KOPT-K1 (cell line): Measurements from ENCODE around the gene C1orf216.

Experiments
- H3K27ac ChIP-seq: fragments of 200-600 bp; sonication (generic); 2 replicates; pipeline ENCODE4 v1.5.1; 2016; ENCODE audit warnings: antibody characterized with exemption, mild to moderate bottlenecking, low read depth, low read length; ENCODE audit not compliant: poor library complexity, severe bottlenecking
- H3K36me3 ChIP-seq: fragments of 200-600 bp; sonication (generic); 2 replicates; pipeline ENCODE4 v1.5.1; 2017; ENCODE audit warnings: antibody characterized with exemption, mild to moderate bottlenecking, low read length, moderate library complexity; ENCODE audit not compliant: insufficient read depth
- H3K9me3 ChIP-seq: fragments of 200-600 bp; sonication (generic); 2 replicates; pipeline ENCODE4 v1.5.1; 2017; ENCODE audit warnings: antibody characterized with exemption, low read length, mild to moderate bottlenecking; ENCODE audit not compliant: insufficient read depth, poor library complexity, severe bottlenecking

Gene C1orf216

DNA sequence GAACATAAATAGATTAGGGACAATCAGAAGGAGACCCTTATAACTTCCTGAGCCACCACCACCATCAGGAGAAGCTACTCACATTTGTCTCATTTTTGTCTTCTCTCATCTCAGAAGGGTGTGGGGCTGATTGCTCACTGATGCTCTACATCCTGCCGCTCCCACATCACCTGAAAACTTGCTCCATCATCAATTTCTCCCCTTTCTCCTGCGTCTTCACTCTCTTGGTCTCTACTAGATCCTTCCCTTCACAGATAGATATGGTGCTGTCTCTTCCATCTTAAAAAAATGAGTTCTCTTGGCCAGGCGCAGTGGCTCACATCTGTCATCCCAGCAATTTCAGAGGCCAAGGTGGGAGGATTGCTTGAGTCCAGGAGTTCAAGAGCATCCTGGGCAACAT, 38.4 kb downstream of the C1orf216 start:
- H3K9me3 ChIP-seq, result no peaks in the 10 kb centered on the region
- no peak overlapping the region for H3K27ac ChIP-seq
- H3K36me3 ChIP-seq, result no peaks in the 10 kb centered on the region

DNA sequence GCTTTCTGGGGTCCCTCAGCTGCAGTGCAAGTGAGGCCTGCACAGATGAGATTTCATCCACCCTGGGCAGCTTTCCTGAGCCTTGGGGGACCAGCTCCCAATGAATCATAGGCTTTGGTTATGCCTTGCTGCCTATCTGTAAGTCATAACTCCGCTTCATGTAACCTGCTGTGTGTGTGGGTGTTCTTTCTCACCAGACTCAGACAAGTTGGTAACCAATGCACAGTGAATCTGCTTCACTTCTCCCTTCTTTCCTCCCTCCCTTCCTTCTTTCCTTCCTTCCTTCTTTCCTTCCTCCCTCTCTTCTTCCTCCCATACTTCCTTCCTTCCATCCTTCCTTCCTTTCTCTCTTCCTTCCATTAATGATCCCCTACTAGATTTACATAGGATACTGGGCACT, 42.9 kb downstream of the C1orf216 start:
- H3K9me3 ChIP-seq, result no peaks in the 10 kb centered on the region
- no peaks in the 10 kb centered on the region for H3K36me3 ChIP-seq
- H3K27ac ChIP-seq, result no peak overlapping the region

DNA sequence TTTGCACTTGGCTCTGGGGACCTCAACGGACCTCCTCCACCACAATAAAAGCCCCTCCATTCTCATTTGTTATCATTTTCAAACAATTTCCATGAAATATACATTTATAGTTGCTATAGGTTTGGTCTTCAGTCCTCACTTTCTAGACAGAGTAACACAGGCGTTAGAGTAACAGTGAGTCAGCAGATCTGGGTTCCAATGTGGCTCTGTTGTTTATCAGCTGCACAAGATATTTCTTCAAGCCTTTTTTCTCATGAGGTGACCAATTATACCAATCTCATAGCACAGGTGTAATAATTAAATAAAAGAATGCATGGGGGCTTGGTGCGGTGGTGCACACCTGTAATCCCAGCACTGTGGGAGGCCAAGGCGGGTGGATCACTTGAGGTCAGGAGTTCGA, 44.6 kb downstream of the C1orf216 start:
- Histone ChIP-seq H3K9me3 (no peaks in the 10 kb centered on the region), H3K27ac (no peak overlapping the region), H3K36me3 (no peaks in the 10 kb centered on the region)

DNA sequence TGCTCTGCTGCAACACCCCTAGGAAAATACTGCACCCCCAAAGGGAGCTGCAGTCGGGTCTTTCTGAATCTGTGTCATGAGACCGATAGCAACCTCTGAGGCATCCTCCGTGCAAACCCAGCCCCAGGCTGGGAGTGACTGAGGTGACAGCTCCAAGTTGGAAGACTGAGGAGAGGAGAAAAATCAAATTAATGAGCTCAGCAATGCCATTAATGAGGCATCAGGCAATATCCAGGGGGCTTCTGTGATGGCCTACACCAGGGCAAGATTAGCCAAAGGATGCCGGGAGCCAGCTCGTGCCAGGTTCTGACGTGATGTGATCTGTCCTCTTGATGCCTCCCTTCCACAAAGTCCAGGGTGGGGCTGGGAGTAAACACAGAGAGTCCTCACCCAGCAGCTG, 46.6 kb downstream of the C1orf216 start:
- H3K36me3 ChIP-seq, result no peaks in the 10 kb centered on the region

DNA sequence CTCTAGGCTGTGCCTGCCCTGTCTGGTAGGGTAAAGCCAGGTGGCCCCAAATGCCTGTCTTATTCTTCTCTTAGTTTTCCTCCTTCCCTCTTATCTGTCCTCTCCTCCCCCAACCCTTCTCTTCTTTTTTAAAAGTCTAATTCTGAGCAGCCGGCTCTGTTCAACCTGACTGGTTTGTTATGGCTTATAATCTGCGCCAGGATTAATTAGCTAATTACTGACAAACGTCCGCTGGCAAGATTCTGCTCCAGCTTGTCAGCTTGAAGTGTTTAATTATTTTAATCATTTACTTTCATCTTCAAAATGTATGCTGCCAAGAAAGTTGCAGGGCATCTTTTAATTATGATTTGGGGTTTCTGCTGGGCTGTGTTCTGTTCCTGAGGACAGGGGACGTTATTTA, 50.2 kb downstream of the C1orf216 start:
- H3K9me3 ChIP-seq, result no peaks in the 10 kb centered on the region
- no peak overlapping the region for H3K27ac ChIP-seq
- H3K36me3 ChIP-seq, result no peaks in the 10 kb centered on the region

More for the DNA sequence above, 46.6 kb downstream of the C1orf216 start:
- Histone ChIP-seq H3K9me3 (no peaks in the 10 kb centered on the region), H3K27ac (no peak overlapping the region)

DNA sequence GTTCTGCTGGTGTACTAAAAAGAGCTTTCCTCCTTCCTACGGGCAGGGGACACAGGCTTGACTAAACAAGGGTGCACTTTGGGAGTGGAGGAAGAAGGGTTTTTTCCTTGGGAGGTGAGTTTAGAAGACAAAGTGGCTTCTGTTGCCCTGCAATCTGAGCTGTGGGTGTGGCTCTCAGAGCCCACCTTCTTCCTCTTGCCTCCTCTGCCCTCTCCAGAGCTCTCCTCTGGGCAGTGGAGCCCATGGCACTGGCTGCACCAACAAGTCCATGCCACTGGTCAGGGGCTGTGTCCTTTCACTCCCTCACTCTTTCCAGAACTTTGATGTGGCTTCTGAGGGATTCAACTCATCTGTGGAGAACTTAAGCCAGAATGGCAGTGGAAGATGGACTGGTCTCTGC, 51.8 kb downstream of the C1orf216 start:
- H3K36me3 ChIP-seq, result no peaks in the 10 kb centered on the region
- no peaks in the 10 kb centered on the region for H3K9me3 ChIP-seq
- no peak overlapping the region for H3K27ac ChIP-seq

DNA sequence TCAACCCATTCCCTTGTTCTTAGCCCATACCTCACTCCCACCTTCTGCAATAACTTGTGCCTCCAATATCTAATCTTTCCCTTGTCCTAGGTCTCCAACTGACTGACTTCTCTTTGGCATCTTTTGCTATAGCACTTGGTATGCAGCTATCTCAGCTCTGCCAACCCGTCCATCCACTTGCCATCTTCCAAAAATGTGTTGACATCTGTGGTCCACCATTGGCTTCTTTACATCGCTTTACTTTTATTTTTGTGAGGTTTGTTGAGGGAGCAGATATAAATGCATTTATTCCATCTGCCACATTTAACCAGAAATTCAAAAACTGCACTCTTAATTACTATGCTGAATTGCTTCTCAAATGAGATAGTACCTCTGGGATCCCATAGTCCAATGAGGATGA, 52.5 kb downstream of the C1orf216 start:
- no peaks in the 10 kb centered on the region for H3K36me3 ChIP-seq
- no peaks in the 10 kb centered on the region for H3K9me3 ChIP-seq
- H3K27ac ChIP-seq, result no peak overlapping the region
